Measurements from ENCODE around the gene STAT5A.

STAT5A gene

GRCh38 chr17:42305543-42306384 lies 17.5 kb downstream of the STAT5A start:
- H3K4me3 ChIP-seq (ENCODE audit: low read depth, low read length): no peak overlapping the region
- no peak for DNase-seq (ENCODE audit: low read depth)
- TF ChIP-seq CTCF (IDR thresholded peaks at IDR 0.05; ENCODE audit: insufficient read depth, low read depth, low read length, missing control alignments): no peak

GRCh38 chr17:42306385-42306667 lies 18.0 kb downstream of the STAT5A start:
- no peak overlapping the region for H3K4me3 ChIP-seq (ENCODE audit: low read depth, low read length)
- no peak for DNase-seq (ENCODE audit: low read depth)
- TF ChIP-seq CTCF (IDR thresholded peaks at IDR 0.05; ENCODE audit: insufficient read depth, low read depth, low read length, missing control alignments): no peak

GRCh38 chr17:42307362-42307927 lies 19.1 kb downstream of the STAT5A start:
- no peak overlapping the region for H3K4me3 ChIP-seq (ENCODE audit: low read depth, low read length)
- no peak for TF ChIP-seq CTCF (IDR thresholded peaks at IDR 0.05; ENCODE audit: insufficient read depth, low read depth, low read length, missing control alignments)
- DNase-seq (ENCODE audit: low read depth): no peak

- no peak for DNase-seq (ENCODE audit: low read depth)
- H3K4me3 ChIP-seq (ENCODE audit: low read depth, low read length): no peak overlapping the region
- TF ChIP-seq CTCF (IDR thresholded peaks at IDR 0.05; ENCODE audit: insufficient read depth, low read depth, low read length, missing control alignments): no peak
Observed at GRCh38 chr17:42308446-42308845, 20.1 kb downstream of the STAT5A start.

- DNase-seq (ENCODE audit: low read depth): no peak
- no peak overlapping the region for H3K4me3 ChIP-seq (ENCODE audit: low read depth, low read length)
- no peak for TF ChIP-seq CTCF (IDR thresholded peaks at IDR 0.05; ENCODE audit: insufficient read depth, low read depth, low read length, missing control alignments)
Observed at GRCh38 chr17:42309142-42309541, 20.8 kb downstream of the STAT5A start.

GRCh38 chr17:42309986-42310786 lies 21.9 kb downstream of the STAT5A start:
- no peak overlapping the region for H3K4me3 ChIP-seq (ENCODE audit: low read depth, low read length)
- DNase-seq (ENCODE audit: low read depth): no peak
- no peak for TF ChIP-seq CTCF (IDR thresholded peaks at IDR 0.05; ENCODE audit: insufficient read depth, low read depth, low read length, missing control alignments)

Measured in GM12865 (cell line).